Hematopoietic multipotent progenitor cell (in vitro differentiated cells): Measurements from ENCODE around the gene CACNA2D3. TPM values are rescaled to one million over a fixed set of nuclear protein-coding genes. Genes with fewer than 3 reads are reported as not detected.

ENCODE experiments used
- DNase-seq, 3 donors: peaks; one replicate each; pipeline ENCODE4 v3.0.0-alpha.2; 2011 to 2015; ENCODE audit warnings: low read depth in 2 of 3, low spot score in 2 of 3
- total RNA-seq: library from RNA; depleted of rRNA; stranded (reverse); fragments of >200 nt; gene quantifications from one replicate; pipeline ENCODE4 v1.2.3, GENCODE V29; 2012

CACNA2D3 gene
- total RNA-seq, 1 donor = under 0.01 TPM

GRCh38 chr3:55006244-55006676 is 883.9 kb downstream of the CACNA2D3 start:
- DNase-seq = no peak

GRCh38 chr3:55007971-55008370 is 885.6 kb downstream of the CACNA2D3 start:
- no peak for DNase-seq

DNA sequence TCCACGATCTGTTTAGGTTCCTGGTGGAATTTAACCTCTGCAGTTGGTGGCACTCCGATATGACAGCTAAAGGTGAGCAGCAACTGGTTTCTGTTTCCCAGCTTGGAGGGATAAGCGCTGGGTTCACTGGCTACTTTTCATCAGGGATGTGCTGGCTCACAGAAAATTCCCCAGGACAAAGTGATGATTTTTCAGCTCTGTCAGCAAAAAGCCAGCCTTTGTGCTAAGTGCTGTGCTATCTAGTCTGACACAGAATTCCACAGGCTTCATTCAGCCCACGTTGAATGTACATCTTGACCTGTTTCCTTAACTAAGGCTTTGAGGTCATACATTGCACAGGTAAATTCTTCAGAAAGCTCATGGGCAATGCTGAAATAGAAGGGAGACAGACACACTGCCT is 887.0 kb downstream of the CACNA2D3 start:
- no peak for DNase-seq

DNA sequence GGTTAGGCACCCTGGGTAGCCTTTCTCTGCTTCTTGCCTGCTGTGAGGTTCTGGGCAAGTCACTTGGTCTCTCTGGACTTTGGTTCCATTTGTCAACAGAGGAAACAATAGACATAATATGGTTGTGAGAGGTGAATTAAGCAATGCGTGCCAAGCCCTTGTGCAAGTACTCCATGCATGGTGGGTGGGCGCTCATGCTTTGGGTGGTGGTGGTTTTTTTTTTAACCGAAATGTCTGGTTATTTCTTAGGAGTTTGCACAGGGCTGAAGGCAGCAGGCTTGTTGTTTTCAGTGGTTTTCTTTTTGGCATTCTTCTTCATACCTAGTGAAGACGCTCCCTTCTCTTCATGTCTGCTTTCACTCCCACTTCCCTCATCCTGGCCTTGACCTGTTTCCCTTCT is 889.7 kb downstream of the CACNA2D3 start:
- no peak for DNase-seq

- no peak for DNase-seq
Observed at GRCh38 chr3:55013145-55013925, 891.0 kb downstream of the CACNA2D3 start.

DNA sequence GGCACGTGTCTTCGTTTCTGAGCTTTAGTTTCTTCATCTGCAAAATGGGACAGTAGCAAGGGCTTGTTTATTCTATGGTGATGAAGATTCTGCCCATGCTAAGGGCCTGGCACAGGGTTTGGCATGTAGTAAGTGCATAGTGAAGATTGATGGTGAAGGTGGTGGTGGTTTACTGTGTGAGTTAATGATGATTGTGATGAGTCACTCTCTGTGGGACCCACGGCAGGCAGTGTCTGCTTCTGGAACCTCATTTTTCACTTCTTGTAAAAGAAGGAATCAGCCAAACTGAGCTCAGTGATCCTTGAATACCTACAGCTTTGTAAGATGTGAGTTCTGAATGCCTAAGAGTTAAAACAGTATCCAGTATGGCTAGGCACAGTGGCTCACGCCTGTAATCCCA is 891.7 kb downstream of the CACNA2D3 start:
- no peak for DNase-seq

DNA sequence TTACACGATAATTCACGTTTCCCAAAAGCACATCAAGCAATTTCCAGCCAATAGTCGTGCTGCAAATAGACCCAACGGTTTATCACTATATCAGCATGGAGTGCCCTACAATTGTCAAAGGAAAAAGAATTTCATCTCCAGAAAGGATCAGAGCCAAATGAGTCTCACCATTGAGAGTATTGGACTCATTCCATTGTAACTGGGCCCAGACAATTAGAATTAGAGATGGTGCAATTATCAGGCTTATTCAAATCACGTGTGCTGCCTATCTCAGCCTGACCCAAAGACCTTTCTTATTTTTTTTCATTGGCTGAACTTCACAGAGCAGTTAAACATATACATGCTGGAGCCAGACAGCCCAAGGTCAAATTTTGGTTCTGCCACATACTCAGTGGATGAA is 892.6 kb downstream of the CACNA2D3 start:
- no peak for DNase-seq

GRCh38 chr3:55017876-55018275 is 895.5 kb downstream of the CACNA2D3 start:
- DNase-seq = no peak

- DNase-seq = no peak
Observed at GRCh38 chr3:55030938-55031337, 908.6 kb downstream of the CACNA2D3 start.

GRCh38 chr3:55036883-55037577 is 914.7 kb downstream of the CACNA2D3 start:
- no peak for DNase-seq

- DNase-seq = no peak
Observed at GRCh38 chr3:55042591-55042990, 920.2 kb downstream of the CACNA2D3 start.

- DNase-seq = no peak
Observed at GRCh38 chr3:55044486-55044885, 922.1 kb downstream of the CACNA2D3 start.

GRCh38 chr3:55059027-55059629 is 936.8 kb downstream of the CACNA2D3 start:
- no peak for DNase-seq

DNA sequence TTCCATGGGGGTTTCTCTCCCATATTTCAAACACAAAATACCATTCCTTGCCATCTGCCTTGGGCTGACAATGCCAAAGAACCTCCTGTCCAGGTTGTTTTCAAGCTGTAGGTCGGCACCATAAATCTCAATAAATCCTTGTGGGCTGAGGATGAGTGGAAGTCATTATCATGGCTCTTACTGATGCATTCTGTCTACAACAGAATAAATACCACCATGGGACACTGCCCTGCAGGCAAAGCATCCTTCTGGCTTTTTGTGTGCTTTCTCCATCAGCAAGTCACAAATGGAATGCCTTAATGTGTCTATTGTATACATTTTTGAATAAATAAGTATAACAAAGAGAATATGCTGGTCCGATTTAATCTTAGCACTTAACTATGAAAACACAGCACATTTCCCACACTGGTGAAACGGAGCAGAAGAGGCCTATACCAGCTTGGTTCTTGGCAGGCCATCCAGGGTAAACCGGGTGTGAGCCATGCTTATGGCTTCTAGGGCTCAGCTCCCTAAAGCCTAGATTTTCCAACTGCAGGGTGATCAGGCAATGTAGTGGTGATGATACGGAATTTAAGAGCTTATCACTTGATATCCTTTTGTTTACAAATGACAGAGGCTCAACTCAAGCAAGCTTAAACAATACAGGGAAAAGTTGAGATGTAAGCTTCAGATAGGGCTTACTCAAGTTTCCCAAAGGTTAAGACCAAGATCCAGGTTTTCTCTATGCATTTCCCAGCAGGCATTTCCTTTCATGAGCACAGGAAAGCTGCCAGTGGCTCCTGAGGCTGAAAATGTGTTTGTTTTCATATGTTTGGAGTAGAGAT is 938.8 kb downstream of the CACNA2D3 start:
- no peak for DNase-seq

- DNase-seq = no peak
Observed at GRCh38 chr3:55061720-55062034, 939.3 kb downstream of the CACNA2D3 start.

DNA sequence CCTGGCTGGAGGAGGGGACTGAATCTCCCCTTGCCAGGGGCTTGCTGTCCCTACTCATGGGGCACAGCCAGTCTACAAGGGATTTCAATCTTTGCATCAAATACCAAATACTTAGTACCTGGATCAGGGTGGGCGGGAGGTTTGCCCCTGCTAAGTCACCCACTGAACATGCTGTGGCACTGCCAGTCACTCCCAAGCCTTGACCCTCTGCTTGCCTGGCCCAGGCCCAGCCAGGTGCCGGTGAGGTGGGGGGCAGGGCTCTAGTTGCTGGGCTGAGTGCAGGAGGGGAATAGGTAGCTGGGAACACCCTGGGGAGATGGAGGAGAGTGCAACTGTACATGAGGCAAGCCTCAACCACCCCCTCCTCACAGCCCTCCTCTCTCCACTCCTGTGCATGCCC is 941.8 kb downstream of the CACNA2D3 start:
- DNase-seq = no peak

GRCh38 chr3:55065331-55065730 is 943.0 kb downstream of the CACNA2D3 start:
- no peak for DNase-seq

GRCh38 chr3:55066551-55067047 is 944.2 kb downstream of the CACNA2D3 start:
- no peak for DNase-seq

DNA sequence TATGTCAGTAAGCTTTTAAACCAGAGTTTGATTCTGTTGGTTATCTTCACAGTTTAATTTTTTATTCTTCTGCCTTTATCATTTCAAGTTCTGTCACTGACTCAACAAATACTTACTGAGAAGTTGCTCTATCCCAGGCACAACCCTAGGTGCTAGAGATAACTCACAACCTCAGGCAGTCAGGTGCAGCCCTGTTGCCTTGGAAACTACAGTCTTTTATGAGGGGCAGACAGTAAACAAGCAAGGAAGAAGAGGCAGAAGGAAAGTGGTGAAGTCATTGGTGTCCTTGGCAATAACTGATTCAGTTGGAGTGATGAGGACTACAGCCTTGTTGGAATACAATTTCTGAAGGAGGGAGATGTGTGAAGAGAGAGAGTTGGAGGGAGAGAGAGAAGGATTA is 947.6 kb downstream of the CACNA2D3 start:
- no peak for DNase-seq

GRCh38 chr3:55074796-55075195 is 952.4 kb downstream of the CACNA2D3 start:
- no peak for DNase-seq

GRCh38 chr3:55075846-55076245 is 953.5 kb downstream of the CACNA2D3 start:
- no peak for DNase-seq
